Esophagus muscularis mucosa (tissue), 4 donors: Measurements from ENCODE around the gene C4BPB.

Source experiments
- CTCF ChIP-seq, 3 experiments: fragments of 200-600 bp in 2 of 3; fragments of 450-650 bp in 1 of 3; sonication (generic) in 2 of 3; IDR thresholded peaks; one replicate each; pipeline ENCODE4 v1.5.1; 2017 to 2019; ENCODE audit warnings: antibody characterized with exemption in 3 of 3, mild to moderate bottlenecking in 2 of 3, moderate library complexity in 1 of 3
- EP300 ChIP-seq: sonication (generic); formaldehyde crosslinking; IDR thresholded peaks from one replicate; pipeline ENCODE4 v1.6.1; 2017; ENCODE audit warnings: antibody characterized with exemption
- POLR2A ChIP-seq: fragments of 450-650 bp; IDR thresholded peaks from one replicate; pipeline ENCODE4 v1.6.1; 2017; ENCODE audit warnings: antibody characterized with exemption, moderate library complexity, mild to moderate bottlenecking, low read depth
- POLR2AphosphoS5 ChIP-seq, 2 donors: sonication (generic); formaldehyde crosslinking; IDR thresholded peaks; one replicate each; pipeline ENCODE4 v1.6.1; 2017; ENCODE audit warnings: antibody characterized with exemption in 2 of 2

- no peak for TF ChIP-seq POLR2AphosphoS5 (IDR thresholded peaks at IDR 0.05)
- no peak for TF ChIP-seq POLR2A
- TF ChIP-seq CTCF (IDR thresholded peaks at IDR 0.05): no peak
- no peak for TF ChIP-seq EP300
Observed at GRCh38 chr1:207060596-207060995, 28.1 kb upstream of the C4BPB start.
